Measurements from ENCODE around the gene PSMG1.

DNA sequence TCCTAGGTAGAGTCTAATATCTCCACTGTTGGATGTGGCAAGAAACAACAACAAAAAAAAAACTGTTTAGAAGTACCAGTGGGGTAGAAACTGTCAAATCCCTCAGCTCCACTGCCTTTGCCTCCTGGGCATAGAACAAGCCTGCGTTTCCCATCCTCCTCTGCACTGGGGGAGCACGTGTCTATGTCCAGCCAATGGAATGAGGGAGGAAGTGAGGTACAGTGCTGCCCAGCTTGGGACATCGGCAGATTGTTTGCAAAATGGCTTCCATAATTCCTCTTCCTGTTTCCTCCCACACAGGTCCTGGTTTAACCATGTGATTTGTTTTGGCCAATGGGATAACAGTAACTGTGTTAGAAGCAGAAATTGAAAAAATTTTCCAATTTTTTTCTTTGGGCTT, 39.1 kb downstream of the PSMG1 start:
- TF ChIP-seq CTCF (IDR thresholded peaks at IDR 0.05) (no peak), POLR2A (IDR thresholded peaks at IDR 0.05) (no peak)
